Measurements from ENCODE around the gene SAMD11.
"Not testable (repeated sequence)": the region's sequence is repeated elsewhere in the genome, so short reads cannot be mapped to it uniquely, and the experiment has no call there.

The SAMD11 gene

GRCh38 chr1:923131-923990 lies at the start of gene SAMD11:
TSS of gene SAMD11 (plus strand) at chr1:923923. CDS start at chr1:924432, 509 bp downstream.
- peak; percentile 71 for DNase-seq

- not testable (repeated sequence) for DNase-seq
These were observed 47.1 kb upstream of the SAMD11 start for GRCh38 chr1:876428-877208.

- not testable (repeated sequence) for DNase-seq
These were observed 46.3 kb upstream of the SAMD11 start for GRCh38 chr1:877209-877986.

- DNase-seq = not testable (repeated sequence)
These were observed 43.2 kb upstream of the SAMD11 start for GRCh38 chr1:880511-880910.

- not testable (repeated sequence) for DNase-seq
These were observed 42.8 kb upstream of the SAMD11 start for GRCh38 chr1:880915-881314.

GRCh38 chr1:886311-886710 lies 37.4 kb upstream of the SAMD11 start:
- no peak for DNase-seq

- DNase-seq = no peak
These were observed 37.0 kb upstream of the SAMD11 start for GRCh38 chr1:886760-887159.

- no peak for DNase-seq
These were observed 35.4 kb upstream of the SAMD11 start for GRCh38 chr1:888297-888696.

- not testable (repeated sequence) for DNase-seq
These were observed 33.9 kb upstream of the SAMD11 start for GRCh38 chr1:889774-890173.

GRCh38 chr1:890234-890633 lies 33.5 kb upstream of the SAMD11 start:
- DNase-seq = not testable (repeated sequence)

GRCh38 chr1:890661-891060 lies 33.1 kb upstream of the SAMD11 start:
- no peak for DNase-seq

GRCh38 chr1:897226-897625 lies 26.5 kb upstream of the SAMD11 start:
- DNase-seq = no peak

GRCh38 chr1:897951-898350 lies 25.8 kb upstream of the SAMD11 start:
- not testable (repeated sequence) for DNase-seq

- DNase-seq = no peak
These were observed 23.9 kb upstream of the SAMD11 start for GRCh38 chr1:899636-900317.

- DNase-seq = no peak
These were observed 22.4 kb upstream of the SAMD11 start for GRCh38 chr1:901108-901859.

GRCh38 chr1:902802-903201 lies 20.9 kb upstream of the SAMD11 start:
- DNase-seq = no peak

GRCh38 chr1:903305-903704 lies 20.4 kb upstream of the SAMD11 start:
- no peak for DNase-seq

- DNase-seq = no peak
These were observed 19.9 kb upstream of the SAMD11 start for GRCh38 chr1:903721-904271.

GRCh38 chr1:904310-904950 lies 19.3 kb upstream of the SAMD11 start:
- DNase-seq = peak; percentile 84

- DNase-seq = no peak
These were observed 18.5 kb upstream of the SAMD11 start for GRCh38 chr1:905071-905749.
